ENCODE measurements around the gene HOXC5.

HOXC5 gene

GRCh38 chr12:54019924-54020590 is 12.8 kb upstream of the HOXC5 start:
- no peak for DNase-seq (ENCODE audit: low read depth)

- DNase-seq (ENCODE audit: low read depth), result no peak
These were observed 12.1 kb upstream of the HOXC5 start for GRCh38 chr12:54020591-54021405.

GRCh38 chr12:54021432-54022013 is 11.3 kb upstream of the HOXC5 start:
- DNase-seq (ENCODE audit: low read depth), result no peak

- DNase-seq (ENCODE audit: low read depth), result no peak
These were observed 9.6 kb upstream of the HOXC5 start for GRCh38 chr12:54022960-54023884.

GRCh38 chr12:54024127-54024526 is 8.7 kb upstream of the HOXC5 start:
- DNase-seq (ENCODE audit: low read depth), result no peak

- no peak for DNase-seq (ENCODE audit: low read depth)
These were observed 8.1 kb upstream of the HOXC5 start for GRCh38 chr12:54024581-54025305.

GRCh38 chr12:54025499-54026405 is 7.1 kb upstream of the HOXC5 start:
- DNase-seq (ENCODE audit: low read depth), result no peak

GRCh38 chr12:54026640-54027441 is 6.0 kb upstream of the HOXC5 start:
- DNase-seq (ENCODE audit: low read depth), result no peak

- DNase-seq (ENCODE audit: low read depth), result no peak
These were observed 5.4 kb upstream of the HOXC5 start for GRCh38 chr12:54027442-54027786.

GRCh38 chr12:54028314-54029201 is 4.3 kb upstream of the HOXC5 start, which contains the start of gene HOXC6:
Gene HOXC6, plus strand, starts transcription at chr12:54028440. Its CDS starts 82 bp downstream, at chr12:54028522.
- DNase-seq (ENCODE audit: low read depth), result no peak

GRCh38 chr12:54029529-54030441 is 3.1 kb upstream of the HOXC5 start:
- DNase-seq (ENCODE audit: low read depth), result no peak

- no peak for DNase-seq (ENCODE audit: low read depth)
These were observed 2.4 kb upstream of the HOXC5 start for GRCh38 chr12:54030442-54030801.

- DNase-seq (ENCODE audit: low read depth), result no peak
These were observed 1.9 kb upstream of the HOXC5 start for GRCh38 chr12:54030889-54031471.

- DNase-seq (ENCODE audit: low read depth), result no peak
These were observed 1.4 kb upstream of the HOXC5 start for GRCh38 chr12:54031480-54031879.

GRCh38 chr12:54032086-54032619 is 697 bp upstream of the HOXC5 start:
- no peak for DNase-seq (ENCODE audit: low read depth)

GRCh38 chr12:54033106-54033979 is 493 bp downstream of the HOXC5 start:
- DNase-seq (ENCODE audit: low read depth), result no peak

All from stimulated activated CD4-positive, alpha-beta T cell treated with anti-CD3 and anti-CD28 coated beads, Interleukin-2, amount 100 ng/mL, for 4 hours (primary cell).